Stimulated activated CD4-positive, alpha-beta T cell treated with anti-CD3 and anti-CD28 coated beads, TNF-alpha, amount 100 ng/mL, for 48 hours (primary cell): ENCODE results near the gene CTNNA3.

Experiments used
- DNase-seq, 3 donors: peaks; one replicate each; pipeline ENCODE4 v3.0.0-alpha.2; 2020; ENCODE audit warnings: low read depth in 3 of 3

The CTNNA3 gene

GRCh38 chr10:67115972-67116371, 580.0 kb downstream of the CTNNA3 start:
- DNase-seq: no peak

- DNase-seq: no peak
Observed at GRCh38 chr10:67114945-67115344, 581.0 kb downstream of the CTNNA3 start.

DNA sequence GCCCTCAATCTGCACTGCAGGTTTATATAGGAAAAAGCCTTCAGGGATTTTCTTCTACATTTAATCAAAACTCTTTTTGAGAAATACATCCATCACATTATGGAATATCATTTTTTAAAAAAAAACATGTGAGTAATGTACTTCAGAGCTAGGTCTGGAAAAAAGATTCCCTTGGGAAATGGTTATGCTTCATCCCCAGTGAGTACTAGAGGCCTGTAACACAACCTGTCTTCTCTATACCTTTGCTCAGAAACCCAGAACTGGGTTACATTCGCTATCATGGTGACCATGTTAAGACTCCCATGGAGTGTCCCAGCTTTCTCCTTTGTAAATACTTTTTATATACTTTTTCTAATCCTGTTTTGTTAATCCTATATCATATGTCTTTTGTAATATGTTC, 583.2 kb downstream of the CTNNA3 start:
- DNase-seq: no peak

- no peak for DNase-seq
Observed at GRCh38 chr10:67110286-67110685, 585.7 kb downstream of the CTNNA3 start.

- no peak for DNase-seq
Observed at GRCh38 chr10:67107670-67108069, 588.3 kb downstream of the CTNNA3 start.

- DNase-seq: no peak
Observed at GRCh38 chr10:67100951-67101350, 595.0 kb downstream of the CTNNA3 start.

- DNase-seq: no peak
Observed at GRCh38 chr10:67098461-67098860, 597.5 kb downstream of the CTNNA3 start.

- DNase-seq: no peak
Observed at GRCh38 chr10:67095531-67095930, 600.5 kb downstream of the CTNNA3 start.

- no peak for DNase-seq
Observed at GRCh38 chr10:67088036-67088435, 608.0 kb downstream of the CTNNA3 start.

DNA sequence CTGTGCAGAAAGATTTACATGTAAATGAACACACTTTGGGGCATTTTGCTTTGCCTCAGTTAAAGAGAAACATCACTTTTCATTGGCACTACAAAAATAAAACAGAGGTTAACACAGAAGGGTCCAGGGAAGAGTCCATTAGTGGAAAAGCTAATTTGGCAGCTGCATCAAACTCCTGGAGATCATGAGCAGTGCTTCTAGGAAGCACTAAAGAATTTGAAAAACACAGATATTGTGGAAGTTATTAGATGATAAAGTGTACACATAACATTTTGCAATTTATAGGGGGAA, 608.9 kb downstream of the CTNNA3 start:
- DNase-seq: no peak

GRCh38 chr10:67086327-67087134, 609.5 kb downstream of the CTNNA3 start:
- no peak for DNase-seq

DNA sequence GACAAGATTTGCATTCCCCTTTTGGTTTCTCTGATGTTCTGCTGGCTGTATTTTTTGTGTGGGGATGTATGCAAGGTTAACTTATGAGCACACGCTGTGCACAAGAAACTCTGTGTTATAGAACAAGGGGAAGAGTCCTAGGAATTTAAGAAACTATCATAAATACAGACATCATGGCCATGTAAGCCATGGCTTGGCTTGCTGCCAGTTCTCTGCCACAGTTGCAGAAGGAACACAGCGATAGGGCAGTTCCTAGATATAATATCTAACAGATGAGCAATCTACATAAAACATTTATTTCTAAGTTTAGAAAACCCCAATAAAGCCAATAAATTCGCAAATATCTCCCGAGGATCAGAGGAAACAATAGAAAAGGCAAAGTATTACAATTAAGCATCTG, 616.9 kb downstream of the CTNNA3 start:
- no peak for DNase-seq

GRCh38 chr10:67077376-67077775, 618.6 kb downstream of the CTNNA3 start:
- DNase-seq: no peak

DNA sequence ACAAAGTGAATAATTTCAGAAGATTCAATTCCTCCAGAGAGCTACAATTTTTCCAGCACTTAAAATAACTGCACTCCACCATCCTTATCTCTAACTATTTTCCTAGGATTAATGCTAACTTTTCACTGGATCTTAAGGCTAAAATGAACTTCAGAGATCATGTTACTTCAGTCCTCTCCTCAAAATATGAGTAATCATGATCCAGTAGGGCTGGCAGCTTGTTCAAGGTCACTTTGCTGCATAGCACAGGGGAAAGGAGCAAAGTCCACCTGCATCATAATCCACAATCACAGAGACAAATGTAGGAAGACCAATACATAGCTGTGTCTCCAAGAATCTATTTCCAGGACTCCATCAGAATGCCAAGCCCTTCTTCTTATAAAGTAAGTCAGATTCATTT, 619.9 kb downstream of the CTNNA3 start:
- DNase-seq: no peak

- no peak for DNase-seq
Observed at GRCh38 chr10:67075491-67075971, 620.5 kb downstream of the CTNNA3 start.

GRCh38 chr10:67072654-67073053, 623.3 kb downstream of the CTNNA3 start:
- DNase-seq: no peak

DNA sequence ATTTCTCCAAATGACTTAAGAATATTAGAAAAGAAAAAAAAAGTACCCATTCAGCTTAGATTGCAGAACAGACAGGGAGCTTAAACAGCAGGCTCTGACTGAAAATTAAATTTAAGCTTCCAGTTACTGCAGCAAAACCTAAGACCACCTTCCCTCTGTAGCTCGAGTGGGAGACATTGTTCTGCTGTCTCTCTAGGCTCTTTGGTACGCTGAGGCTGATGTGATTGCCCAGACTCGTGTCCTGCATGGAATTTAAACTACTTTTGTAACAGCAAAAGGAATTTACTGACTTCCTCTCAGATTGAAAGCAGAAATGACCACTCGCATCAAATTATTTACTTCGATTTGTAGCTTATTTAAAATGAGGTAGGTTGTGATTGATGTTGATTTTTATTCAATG, 645.6 kb downstream of the CTNNA3 start:
- no peak for DNase-seq

DNA sequence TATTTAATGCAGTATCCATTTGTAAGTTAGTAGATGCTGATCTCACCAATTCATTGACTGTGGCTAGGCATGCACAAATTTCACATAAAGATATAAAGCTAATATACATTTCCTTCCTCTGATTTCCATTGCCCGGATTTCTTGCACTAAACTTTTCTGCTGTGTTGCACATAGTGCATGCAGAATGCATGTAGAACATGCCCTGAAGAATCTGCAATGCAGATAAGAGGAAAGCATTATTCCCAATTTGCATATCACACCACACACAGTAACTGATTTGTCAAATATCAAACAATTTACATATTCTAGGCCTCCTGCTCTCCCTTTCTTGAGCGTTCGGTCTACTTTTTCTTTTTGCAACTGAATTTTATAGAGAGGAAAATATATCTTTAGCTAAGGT, 646.0 kb downstream of the CTNNA3 start:
- DNase-seq: no peak

GRCh38 chr10:67046507-67046906, 649.5 kb downstream of the CTNNA3 start:
- no peak for DNase-seq

GRCh38 chr10:67045404-67045803, 650.6 kb downstream of the CTNNA3 start:
- DNase-seq: no peak

- DNase-seq: no peak
Observed at GRCh38 chr10:67043041-67043440, 653.0 kb downstream of the CTNNA3 start.

- DNase-seq: no peak
Observed at GRCh38 chr10:67036808-67037207, 659.2 kb downstream of the CTNNA3 start.

- DNase-seq: no peak
Observed at GRCh38 chr10:67033878-67034277, 662.1 kb downstream of the CTNNA3 start.

DNA sequence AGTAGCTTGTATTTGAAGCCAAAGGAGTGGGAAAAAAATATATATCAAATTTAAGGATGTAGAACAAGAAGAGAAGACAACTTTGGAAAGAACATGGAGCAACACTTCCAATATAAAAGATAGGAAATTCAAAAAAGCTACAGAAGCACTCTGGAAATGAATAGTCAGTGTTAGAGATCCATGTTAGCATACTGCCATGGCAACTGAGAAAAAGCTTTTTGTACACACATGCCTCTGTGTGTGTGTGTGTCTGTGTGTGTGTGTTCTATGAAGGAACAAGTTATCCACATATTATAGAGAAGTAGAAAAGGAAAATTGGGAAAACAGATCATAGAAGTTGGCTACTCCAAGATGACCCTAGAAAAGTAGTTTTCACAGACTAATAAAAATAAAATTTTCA, 673.9 kb downstream of the CTNNA3 start:
- no peak for DNase-seq
